GM18861 (cell line): ENCODE data around the gene COG7.
"Not testable (repeated sequence)": the region's sequence is repeated elsewhere in the genome, so short reads cannot be mapped to it uniquely, and the experiment has no call there.

Experiments used
- ATAC-seq: cut with Tn5 transposase; IDR thresholded peaks from one replicate; pipeline ENCODE4 v1.9.1; 2021; ENCODE audit not compliant: unreplicated experiment

The COG7 gene

GRCh38 chr16:23476289-23476688, 23.3 kb upstream of the COG7 start:
- no peak for ATAC-seq

- no peak for ATAC-seq
Observed at GRCh38 chr16:23469814-23470213, 16.8 kb upstream of the COG7 start.

GRCh38 chr16:23466162-23466885, 13.3 kb upstream of the COG7 start:
- ATAC-seq, result no peak

GRCh38 chr16:23465179-23465578, 12.2 kb upstream of the COG7 start:
- no peak for ATAC-seq

- no peak for ATAC-seq
Observed at GRCh38 chr16:23464196-23464595, 11.2 kb upstream of the COG7 start.

- ATAC-seq, result not testable (repeated sequence)
Observed at GRCh38 chr16:23462994-23463393, 10.0 kb upstream of the COG7 start.

- no peak for ATAC-seq
Observed at GRCh38 chr16:23453338-23454052, 506 bp upstream of the COG7 start.

GRCh38 chr16:23452221-23452571, 793 bp downstream of the COG7 start:
- no peak for ATAC-seq

- no peak for ATAC-seq
Observed at GRCh38 chr16:23448392-23448791, 4.6 kb downstream of the COG7 start.

GRCh38 chr16:23437542-23437941, 15.4 kb downstream of the COG7 start:
- ATAC-seq, result not testable (repeated sequence)

GRCh38 chr16:23436951-23437350, 16.0 kb downstream of the COG7 start:
- no peak for ATAC-seq

GRCh38 chr16:23435500-23435899, 17.5 kb downstream of the COG7 start:
- ATAC-seq, result no peak

GRCh38 chr16:23434380-23434779, 18.6 kb downstream of the COG7 start:
- ATAC-seq, result no peak

GRCh38 chr16:23433261-23433920, 19.6 kb downstream of the COG7 start:
- no peak for ATAC-seq

- no peak for ATAC-seq
Observed at GRCh38 chr16:23432176-23433128, 20.5 kb downstream of the COG7 start.

- ATAC-seq, result no peak
Observed at GRCh38 chr16:23428351-23428750, 24.6 kb downstream of the COG7 start.

GRCh38 chr16:23424292-23424958, 28.6 kb downstream of the COG7 start:
- no peak for ATAC-seq

GRCh38 chr16:23423496-23424049, 29.4 kb downstream of the COG7 start:
- ATAC-seq, result no peak

GRCh38 chr16:23420011-23420410, 33.0 kb downstream of the COG7 start:
- ATAC-seq, result no peak

GRCh38 chr16:23416816-23417215, 36.2 kb downstream of the COG7 start:
- ATAC-seq, result no peak
